HepG2 (cell line): ENCODE measurements around the gene ZNF367. TPM values are rescaled to one million over a fixed set of nuclear protein-coding genes. Genes with fewer than 3 reads are reported as not detected.
A peak's percentile ranks its signal among the peaks of the same experiment; 100 is the strongest.

Experiments
- ARNT2 ChIP-seq: sonication (generic); formaldehyde crosslinking; IDR thresholded peaks from 2 replicates; pipeline ENCODE4 v1.8.0; 2022; ENCODE audit warnings: mild to moderate bottlenecking, low read depth, missing genetic modification reagents, moderate library complexity
- SRSF9 ChIP-seq: fragments of 200-400 bp; formaldehyde crosslinking; IDR thresholded peaks from 2 replicates; pipeline ENCODE4 v1.6.1; 2018; ENCODE audit warnings: borderline replicate concordance, mild to moderate bottlenecking, low read depth, low read length; ENCODE audit not compliant: insufficient read depth, poor library complexity, severe bottlenecking
- TEAD3 ChIP-seq: optimal IDR thresholded peaks from 2 replicates; pipeline ENCODE3; 2016; ENCODE audit warnings: borderline replicate concordance
- ZFY ChIP-seq: sonication (generic); formaldehyde crosslinking; IDR thresholded peaks from 2 replicates; pipeline ENCODE4 v1.4.0; 2020; ENCODE audit warnings: missing genetic modification reagents
- ZNF160 ChIP-seq: sonication (generic); formaldehyde crosslinking; IDR thresholded peaks from 2 replicates; pipeline ENCODE4 v1.8.0; 2022; ENCODE audit warnings: mild to moderate bottlenecking, inconsistent platforms, missing genetic modification reagents
- ZNF510 ChIP-seq: sonication (generic); formaldehyde crosslinking; IDR thresholded peaks from 2 replicates; pipeline ENCODE4 v1.4.0; 2020; ENCODE audit warnings: low read depth, mild to moderate bottlenecking, missing genetic modification reagents
- ZNF891 ChIP-seq: sonication (generic); formaldehyde crosslinking; IDR thresholded peaks from 2 replicates; pipeline ENCODE4 v1.5.0; 2020; ENCODE audit warnings: mild to moderate bottlenecking, missing genetic modification reagents
- polyA plus RNA-seq, 8 experiments: library from polyadenylated mRNA; depleted of rRNA in 3 of 8; stranded (reverse) in 7 of 8; unstranded in 1 of 8; fragments of >200 nt; fragmentation: Illumina TruSeq in 4 of 8; extraction: Trizol in 4 of 8; gene quantifications; 2 replicates each; pipeline versions ENCODE4 v1.2.1 to v1.2.3, GENCODE V29; 2011 to 2016; ENCODE audit warnings: low read depth in 4 of 8, missing spikeins in 1 of 8, mixed read lengths in 1 of 8; ENCODE audit not compliant: insufficient read depth in 1 of 8
- total RNA-seq, 5 experiments: library from RNA; depleted of rRNA; stranded (reverse); fragments of >200 nt; fragmentation: Illumina TruSeq; extraction: Trizol; gene quantifications; 2 replicates each; pipeline ENCODE4 v1.2.3, GENCODE V29; 2016; ENCODE audit warnings: low read depth in 1 of 5
- TF ChIP-seq, protein P1 (sequence below): sonication (generic); formaldehyde crosslinking; IDR thresholded peaks from 2 replicates; pipeline ENCODE4 v1.5.1; 2020; ENCODE audit warnings: mild to moderate bottlenecking, missing genetic modification reagents, moderate library complexity
- TF ChIP-seq, protein P2 (sequence below): sonication (generic); formaldehyde crosslinking; IDR thresholded peaks from 2 replicates; pipeline ENCODE4 v1.5.0; 2020; ENCODE audit warnings: missing genetic modification reagents, mild to moderate bottlenecking, borderline replicate concordance
- TF ChIP-seq, protein P3 (sequence below): IDR thresholded peaks from 2 replicates; pipeline ENCODE4 v1.6.1; 2018; ENCODE audit warnings: missing genetic modification reagents, mild to moderate bottlenecking, missing compliant biosample characterization
- TF ChIP-seq, protein P4 (sequence below): sonication (generic); formaldehyde crosslinking; IDR thresholded peaks from 2 replicates; pipeline ENCODE4 v1.5.1; 2020; ENCODE audit warnings: missing genetic modification reagents, mild to moderate bottlenecking, borderline replicate concordance
- TF ChIP-seq, protein P5 (sequence below): sonication (generic); formaldehyde crosslinking; IDR thresholded peaks from 2 replicates; pipeline ENCODE4 v1.4.0; 2020; ENCODE audit warnings: missing genetic modification reagents
- TF ChIP-seq, protein P6 (sequence below): sonication (generic); formaldehyde crosslinking; conservative IDR thresholded peaks from 2 replicates; pipeline ENCODE4 v1.4.0; 2020; ENCODE audit warnings: missing genetic modification reagents
- TF ChIP-seq, protein P7 (sequence below): sonication (generic); formaldehyde crosslinking; IDR thresholded peaks from 2 replicates; pipeline ENCODE4 v1.4.0; 2020; ENCODE audit warnings: missing genetic modification reagents
- TF ChIP-seq, protein P8 (sequence below): fragments of 450-650 bp; IDR thresholded peaks from 2 replicates; pipeline ENCODE4 v1.6.1; 2016

Gene ZNF367
- total and polyA plus RNA-seq, 2 of the 13 experiments (the other 11 are each of a cell fraction or from before 2014, with no cell fraction given) = 2.9 to 7.7 TPM

DNA sequence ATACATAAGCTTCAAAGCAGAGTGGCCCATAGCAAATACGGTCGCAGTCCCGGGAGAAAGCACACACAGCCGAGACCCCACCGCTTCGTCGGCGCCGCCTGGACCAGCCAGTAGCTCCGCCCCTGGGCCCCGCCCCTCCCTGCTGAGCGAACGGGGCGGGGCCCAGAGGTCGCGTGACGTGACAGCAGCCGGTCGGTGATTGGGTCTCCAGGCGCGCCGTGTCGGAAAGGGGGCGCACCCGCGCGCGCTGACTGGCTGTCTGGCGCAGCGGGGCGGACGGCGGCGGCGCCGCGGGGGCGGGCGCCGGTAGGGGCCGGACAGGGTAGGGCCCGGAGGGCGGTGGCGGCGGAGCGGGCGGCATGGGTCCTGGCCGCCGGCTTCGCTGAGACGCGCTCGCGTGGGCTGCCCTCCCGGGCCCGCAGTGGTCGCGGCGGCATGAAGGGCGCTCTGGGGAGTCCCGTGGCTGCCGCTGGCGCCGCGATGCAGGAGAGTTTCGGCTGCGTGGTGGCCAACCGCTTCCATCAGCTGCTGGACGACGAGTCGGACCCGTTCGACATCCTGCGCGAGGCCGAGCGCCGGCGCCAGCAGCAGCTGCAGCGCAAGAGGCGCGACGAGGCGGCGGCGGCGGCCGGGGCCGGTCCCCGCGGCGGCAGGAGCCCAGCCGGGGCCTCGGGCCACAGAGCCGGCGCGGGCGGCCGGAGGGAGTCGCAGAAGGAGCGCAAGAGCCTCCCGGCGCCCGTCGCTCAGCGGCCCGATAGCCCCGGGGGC lies 31.9 kb upstream of the ZNF367 start, which contains the start of gene HABP4 (continued):
- TF ChIP-seq, protein P1, sequence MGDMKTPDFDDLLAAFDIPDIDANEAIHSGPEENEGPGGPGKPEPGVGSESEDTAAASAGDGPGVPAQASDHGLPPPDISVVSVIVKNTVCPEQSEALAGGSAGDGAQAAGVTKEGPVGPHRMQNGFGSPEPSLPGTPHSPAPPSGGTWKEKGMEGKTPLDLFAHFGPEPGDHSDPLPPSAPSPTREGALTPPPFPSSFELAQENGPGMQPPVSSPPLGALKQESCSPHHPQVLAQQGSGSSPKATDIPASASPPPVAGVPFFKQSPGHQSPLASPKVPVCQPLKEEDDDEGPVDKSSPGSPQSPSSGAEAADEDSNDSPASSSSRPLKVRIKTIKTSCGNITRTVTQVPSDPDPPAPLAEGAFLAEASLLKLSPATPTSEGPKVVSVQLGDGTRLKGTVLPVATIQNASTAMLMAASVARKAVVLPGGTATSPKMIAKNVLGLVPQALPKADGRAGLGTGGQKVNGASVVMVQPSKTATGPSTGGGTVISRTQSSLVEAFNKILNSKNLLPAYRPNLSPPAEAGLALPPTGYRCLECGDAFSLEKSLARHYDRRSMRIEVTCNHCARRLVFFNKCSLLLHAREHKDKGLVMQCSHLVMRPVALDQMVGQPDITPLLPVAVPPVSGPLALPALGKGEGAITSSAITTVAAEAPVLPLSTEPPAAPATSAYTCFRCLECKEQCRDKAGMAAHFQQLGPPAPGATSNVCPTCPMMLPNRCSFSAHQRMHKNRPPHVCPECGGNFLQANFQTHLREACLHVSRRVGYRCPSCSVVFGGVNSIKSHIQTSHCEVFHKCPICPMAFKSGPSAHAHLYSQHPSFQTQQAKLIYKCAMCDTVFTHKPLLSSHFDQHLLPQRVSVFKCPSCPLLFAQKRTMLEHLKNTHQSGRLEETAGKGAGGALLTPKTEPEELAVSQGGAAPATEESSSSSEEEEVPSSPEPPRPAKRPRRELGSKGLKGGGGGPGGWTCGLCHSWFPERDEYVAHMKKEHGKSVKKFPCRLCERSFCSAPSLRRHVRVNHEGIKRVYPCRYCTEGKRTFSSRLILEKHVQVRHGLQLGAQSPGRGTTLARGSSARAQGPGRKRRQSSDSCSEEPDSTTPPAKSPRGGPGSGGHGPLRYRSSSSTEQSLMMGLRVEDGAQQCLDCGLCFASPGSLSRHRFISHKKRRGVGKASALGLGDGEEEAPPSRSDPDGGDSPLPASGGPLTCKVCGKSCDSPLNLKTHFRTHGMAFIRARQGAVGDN (CRISPR knock-in tag) = 0 out of 2 replicates have a peak, but pooled peaks have one; percentile 45
- TF ChIP-seq, protein P2, sequence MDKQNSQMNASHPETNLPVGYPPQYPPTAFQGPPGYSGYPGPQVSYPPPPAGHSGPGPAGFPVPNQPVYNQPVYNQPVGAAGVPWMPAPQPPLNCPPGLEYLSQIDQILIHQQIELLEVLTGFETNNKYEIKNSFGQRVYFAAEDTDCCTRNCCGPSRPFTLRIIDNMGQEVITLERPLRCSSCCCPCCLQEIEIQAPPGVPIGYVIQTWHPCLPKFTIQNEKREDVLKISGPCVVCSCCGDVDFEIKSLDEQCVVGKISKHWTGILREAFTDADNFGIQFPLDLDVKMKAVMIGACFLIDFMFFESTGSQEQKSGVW (CRISPR knock-in tag) = no peak
- TF ChIP-seq ZFY (CRISPR knock-in tag) (peak; percentile 52; the same call in 1 of the 2 replicates), ZNF891 (CRISPR knock-in tag) (peak; percentile 3; the same call in 1 of the 2 replicates), ZNF160 (CRISPR knock-in tag) (no peak), ARNT2 (CRISPR knock-in tag) (peak; percentile 33; the same call in 1 of the 2 replicates), TEAD3 (CRISPR knock-in tag) (no peak), ZNF510 (CRISPR knock-in tag) (no peak), SRSF9 (no peak)
- TF ChIP-seq, protein P3, sequence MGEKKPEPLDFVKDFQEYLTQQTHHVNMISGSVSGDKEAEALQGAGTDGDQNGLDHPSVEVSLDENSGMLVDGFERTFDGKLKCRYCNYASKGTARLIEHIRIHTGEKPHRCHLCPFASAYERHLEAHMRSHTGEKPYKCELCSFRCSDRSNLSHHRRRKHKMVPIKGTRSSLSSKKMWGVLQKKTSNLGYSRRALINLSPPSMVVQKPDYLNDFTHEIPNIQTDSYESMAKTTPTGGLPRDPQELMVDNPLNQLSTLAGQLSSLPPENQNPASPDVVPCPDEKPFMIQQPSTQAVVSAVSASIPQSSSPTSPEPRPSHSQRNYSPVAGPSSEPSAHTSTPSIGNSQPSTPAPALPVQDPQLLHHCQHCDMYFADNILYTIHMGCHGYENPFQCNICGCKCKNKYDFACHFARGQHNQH (CRISPR knock-in tag) = no peak
- TF ChIP-seq, protein P4, sequence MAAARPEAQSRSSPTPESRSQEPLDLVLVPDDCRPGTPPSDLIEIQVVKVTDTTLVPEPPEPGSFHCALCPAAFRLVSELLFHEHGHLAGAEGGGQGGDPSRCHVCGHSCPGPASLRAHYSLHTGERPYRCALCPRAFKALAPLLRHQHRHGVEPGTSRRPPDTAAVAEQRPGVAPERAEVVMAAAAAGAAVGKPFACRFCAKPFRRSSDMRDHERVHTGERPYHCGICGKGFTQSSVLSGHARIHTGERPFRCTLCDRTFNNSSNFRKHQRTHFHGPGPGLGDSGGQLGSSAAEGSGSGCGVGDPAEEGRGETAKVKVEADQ (CRISPR knock-in tag) = no peak
- TF ChIP-seq, protein P5, sequence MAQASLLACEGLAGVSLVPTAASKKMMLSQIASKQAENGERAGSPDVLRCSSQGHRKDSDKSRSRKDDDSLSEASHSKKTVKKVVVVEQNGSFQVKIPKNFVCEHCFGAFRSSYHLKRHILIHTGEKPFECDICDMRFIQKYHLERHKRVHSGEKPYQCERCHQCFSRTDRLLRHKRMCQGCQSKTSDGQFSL (CRISPR knock-in tag) = no peak
- TF ChIP-seq, protein P6, sequence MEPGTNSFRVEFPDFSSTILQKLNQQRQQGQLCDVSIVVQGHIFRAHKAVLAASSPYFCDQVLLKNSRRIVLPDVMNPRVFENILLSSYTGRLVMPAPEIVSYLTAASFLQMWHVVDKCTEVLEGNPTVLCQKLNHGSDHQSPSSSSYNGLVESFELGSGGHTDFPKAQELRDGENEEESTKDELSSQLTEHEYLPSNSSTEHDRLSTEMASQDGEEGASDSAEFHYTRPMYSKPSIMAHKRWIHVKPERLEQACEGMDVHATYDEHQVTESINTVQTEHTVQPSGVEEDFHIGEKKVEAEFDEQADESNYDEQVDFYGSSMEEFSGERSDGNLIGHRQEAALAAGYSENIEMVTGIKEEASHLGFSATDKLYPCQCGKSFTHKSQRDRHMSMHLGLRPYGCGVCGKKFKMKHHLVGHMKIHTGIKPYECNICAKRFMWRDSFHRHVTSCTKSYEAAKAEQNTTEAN (CRISPR knock-in tag) = 0 out of 2 replicates have a peak, but pooled peaks have one; percentile 12
- TF ChIP-seq, protein P7, sequence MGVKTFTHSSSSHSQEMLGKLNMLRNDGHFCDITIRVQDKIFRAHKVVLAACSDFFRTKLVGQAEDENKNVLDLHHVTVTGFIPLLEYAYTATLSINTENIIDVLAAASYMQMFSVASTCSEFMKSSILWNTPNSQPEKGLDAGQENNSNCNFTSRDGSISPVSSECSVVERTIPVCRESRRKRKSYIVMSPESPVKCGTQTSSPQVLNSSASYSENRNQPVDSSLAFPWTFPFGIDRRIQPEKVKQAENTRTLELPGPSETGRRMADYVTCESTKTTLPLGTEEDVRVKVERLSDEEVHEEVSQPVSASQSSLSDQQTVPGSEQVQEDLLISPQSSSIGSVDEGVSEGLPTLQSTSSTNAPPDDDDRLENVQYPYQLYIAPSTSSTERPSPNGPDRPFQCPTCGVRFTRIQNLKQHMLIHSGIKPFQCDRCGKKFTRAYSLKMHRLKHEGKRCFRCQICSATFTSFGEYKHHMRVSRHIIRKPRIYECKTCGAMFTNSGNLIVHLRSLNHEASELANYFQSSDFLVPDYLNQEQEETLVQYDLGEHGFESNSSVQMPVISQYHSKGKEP = no peak
- TF ChIP-seq, protein P8, sequence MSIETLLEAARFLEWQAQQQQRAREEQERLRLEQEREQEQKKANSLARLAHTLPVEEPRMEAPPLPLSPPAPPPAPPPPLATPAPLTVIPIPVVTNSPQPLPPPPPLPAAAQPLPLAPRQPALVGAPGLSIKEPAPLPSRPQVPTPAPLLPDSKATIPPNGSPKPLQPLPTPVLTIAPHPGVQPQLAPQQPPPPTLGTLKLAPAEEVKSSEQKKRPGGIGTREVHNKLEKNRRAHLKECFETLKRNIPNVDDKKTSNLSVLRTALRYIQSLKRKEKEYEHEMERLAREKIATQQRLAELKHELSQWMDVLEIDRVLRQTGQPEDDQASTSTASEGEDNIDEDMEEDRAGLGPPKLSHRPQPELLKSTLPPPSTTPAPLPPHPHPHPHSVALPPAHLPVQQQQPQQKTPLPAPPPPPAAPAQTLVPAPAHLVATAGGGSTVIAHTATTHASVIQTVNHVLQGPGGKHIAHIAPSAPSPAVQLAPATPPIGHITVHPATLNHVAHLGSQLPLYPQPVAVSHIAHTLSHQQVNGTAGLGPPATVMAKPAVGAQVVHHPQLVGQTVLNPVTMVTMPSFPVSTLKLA = no peak
